Natural killer cell treated with Interleukin-12 subunit alpha and Interleukin-12 subunit beta and Interleukin-15 and Interleukin-18, amount 100 ng/mL, for 72 hours (primary cell): ENCODE data around the gene GCSAML. TPM values are rescaled to one million over a fixed set of nuclear protein-coding genes. Genes with fewer than 3 reads are reported as not detected.

Experiments
- ATAC-seq, 2 donors: fragments of 150-1000 bp; cut with Tn5 transposase in 1 of 2; sonication (Bioruptor Pico), chemical (Tn5 transposase) in 1 of 2; 2 replicates each; pipeline ENCODE4 v1.10.0; 2021
- DNase-seq: peaks from one replicate; pipeline ENCODE4 v3.0.0; 2022; ENCODE audit warnings: low spot score
- H3K27ac Mint-ChIP-seq, 2 donors: 1 replicate in 1 of 2; 2 replicates in 1 of 2; pipeline ENCODE4 v1.8.0; 2022; ENCODE audit warnings: mixed read lengths in 2 of 2, mild to moderate bottlenecking in 1 of 2, moderate library complexity in 1 of 2
- H3K27me3 Mint-ChIP-seq, 2 donors: 1 replicate in 1 of 2; 2 replicates in 1 of 2; pipeline ENCODE4 v1.8.0; 2022; ENCODE audit warnings: mixed read lengths in 2 of 2
- H3K36me3 Mint-ChIP-seq: one replicate; pipeline ENCODE4 v1.8.0; 2022; ENCODE audit warnings: mixed read lengths
- H3K4me1 Mint-ChIP-seq, 2 donors: 1 replicate in 1 of 2; 2 replicates in 1 of 2; pipeline ENCODE4 v1.8.0; 2022; ENCODE audit warnings: low read depth in 2 of 2, mixed read lengths in 2 of 2, mild to moderate bottlenecking in 1 of 2
- H3K4me3 Mint-ChIP-seq: one replicate; pipeline ENCODE4 v1.8.0; 2022; ENCODE audit warnings: mixed read lengths
- H3K9me3 Mint-ChIP-seq: 2 replicates; pipeline ENCODE4 v1.8.0; 2022; ENCODE audit warnings: mixed read lengths
- total RNA-seq, 2 donors: library from RNA; stranded (reverse); gene quantifications; one replicate each; pipeline ENCODE4 v1.2.3, GENCODE V29; 2022

The GCSAML gene
- total RNA-seq, 2 donors from 2014 or later = 0.57 to 3.3 TPM

DNA sequence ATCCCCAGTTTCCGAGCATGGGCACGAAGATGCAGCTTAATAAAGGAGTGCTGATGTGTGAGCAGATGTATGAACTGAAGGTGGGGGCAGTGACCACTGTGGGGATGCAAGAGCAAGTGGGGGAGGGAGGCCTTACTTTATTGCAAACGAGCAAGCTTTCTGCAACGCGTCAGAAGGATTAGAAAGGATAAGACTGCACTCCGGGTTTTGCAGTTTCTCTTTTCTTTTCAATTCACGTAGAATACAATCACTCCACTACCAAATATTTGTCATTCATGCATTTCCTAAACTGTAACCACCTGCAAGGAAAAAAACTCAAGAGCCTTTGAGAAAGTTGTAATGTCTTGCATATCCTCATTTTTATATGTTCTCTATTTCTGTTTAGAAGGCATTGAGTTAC is 8.4 kb upstream of the GCSAML start:
- Mint-ChIP-seq H3K27me3 (peaks cover 13% of the 10 kb centered on the region in 2 donors), H3K36me3 (no peaks in the 10 kb centered on the region), H3K4me3 (no peak overlapping the region), H3K4me1 (peaks cover 0 to 4% of the 10 kb centered on the region in 2 donors), H3K27ac (peak overlapping the region in 1 of 2 donors; percentile 18), H3K9me3 (no peaks in the 10 kb centered on the region)
- DNase-seq (no peak), ATAC-seq (no peak)

DNA sequence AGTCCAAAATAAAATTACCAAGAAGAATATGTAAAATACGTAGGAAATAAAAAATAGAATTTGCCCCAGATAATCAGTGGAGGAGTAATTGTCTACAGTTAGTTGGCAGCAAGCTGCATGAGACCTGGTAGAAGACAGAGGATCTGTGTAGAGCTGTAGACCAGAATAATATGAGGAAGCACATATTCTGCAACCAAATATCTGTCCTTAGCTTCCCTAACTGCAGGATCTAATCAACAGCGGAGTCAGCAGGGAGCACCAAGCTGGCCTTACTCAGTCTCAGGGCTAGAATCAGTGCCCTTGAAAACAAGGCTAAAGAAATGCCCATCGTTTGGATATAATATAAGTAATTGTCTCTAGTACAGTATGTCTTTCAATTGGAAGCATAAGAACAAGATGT is 6.1 kb upstream of the GCSAML start:
- DNase-seq (no peak), ATAC-seq (no peak)
- Mint-ChIP-seq H3K27me3 (peaks cover 12 to 13% of the 10 kb centered on the region in 2 donors), H3K9me3 (no peaks in the 10 kb centered on the region), H3K4me1 (peaks cover 0 to 4% of the 10 kb centered on the region in 2 donors), H3K36me3 (no peaks in the 10 kb centered on the region), H3K27ac (no peak overlapping the region), H3K4me3 (no peak overlapping the region)

DNA sequence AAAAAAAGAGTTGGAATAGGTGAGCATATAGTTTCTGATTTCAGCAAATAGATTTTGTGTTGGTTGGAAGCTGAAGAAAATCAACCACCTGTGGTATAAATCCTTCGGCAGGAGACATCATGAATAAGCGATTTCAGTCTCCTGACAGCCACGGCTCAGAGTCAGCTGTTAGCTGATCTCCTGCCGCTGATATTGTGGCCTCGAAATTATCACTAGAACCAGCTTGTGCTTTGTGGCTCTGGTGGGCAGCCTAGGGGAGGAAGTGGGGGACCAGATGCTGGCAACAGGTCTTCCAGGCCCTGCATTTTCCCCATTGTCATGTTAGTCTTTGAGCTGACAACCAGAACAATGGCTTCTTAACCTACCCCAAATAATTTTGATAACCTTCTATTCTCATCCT is 842 bp upstream of the GCSAML start:
- Mint-ChIP-seq H3K4me1 (peaks cover 7 to 13% of the 10 kb centered on the region in 2 donors), H3K27ac (peak overlapping the region in 1 of 2 donors; percentile 53), H3K36me3 (no peaks in the 10 kb centered on the region), H3K27me3 (peaks cover 17% of the 10 kb centered on the region in 2 donors), H3K9me3 (no peaks in the 10 kb centered on the region), H3K4me3 (peak overlapping the region; percentile 69)
- DNase-seq = no peak
- ATAC-seq = peak in 1 of 2 donors; percentile 64

DNA sequence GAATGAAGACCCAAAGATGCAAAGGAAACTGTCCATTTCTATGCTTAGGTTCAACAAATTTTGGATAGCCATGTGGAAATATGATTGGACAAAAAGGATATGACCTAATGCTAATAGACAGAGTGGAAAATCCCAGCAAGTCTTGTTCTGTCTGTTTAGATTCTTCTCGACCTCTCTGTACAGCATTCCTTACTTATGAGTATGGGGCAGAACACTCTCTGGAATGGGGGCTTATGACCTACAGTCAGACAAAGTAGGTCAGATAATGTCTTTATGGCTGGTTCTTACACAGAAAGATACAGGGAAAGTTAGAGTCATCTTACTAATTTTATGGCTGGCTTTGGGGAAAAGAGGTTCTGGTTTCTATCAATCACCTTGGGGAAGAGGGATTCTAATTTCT is 2.8 kb downstream of the GCSAML start:
- DNase-seq = no peak
- Mint-ChIP-seq H3K36me3 (no peaks in the 10 kb centered on the region), H3K9me3 (no peaks in the 10 kb centered on the region), H3K4me1 (peaks cover 7 to 13% of the 10 kb centered on the region in 2 donors), H3K4me3 (peak overlapping the region; percentile 14), H3K27me3 (peaks cover 13 to 17% of the 10 kb centered on the region in 2 donors), H3K27ac (no peak overlapping the region)
- ATAC-seq = no peak

DNA sequence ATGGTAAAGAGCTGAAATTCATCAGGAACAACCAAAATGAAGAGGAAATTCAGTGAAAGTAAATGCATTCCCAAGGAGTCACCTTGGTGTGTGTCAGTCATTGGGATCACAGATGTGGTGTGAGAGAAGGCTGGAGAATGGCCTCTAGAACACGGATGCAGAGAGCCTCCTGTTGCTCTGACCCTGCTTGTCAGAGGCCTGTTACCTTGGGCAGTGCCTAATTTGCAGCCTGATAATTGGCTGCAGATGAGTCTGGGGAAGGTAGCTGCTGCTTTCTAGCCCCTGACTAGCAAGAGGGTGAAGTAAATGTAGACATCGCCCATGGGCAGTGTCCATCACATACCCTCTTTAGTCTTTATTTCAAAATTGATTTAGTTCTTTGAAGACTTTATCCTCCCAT is 3.3 kb downstream of the GCSAML start:
- peaks cover 7 to 13% of the 10 kb centered on the region in 2 donors for H3K4me1 Mint-ChIP-seq
- H3K27ac Mint-ChIP-seq = no peak overlapping the region
- H3K4me3 Mint-ChIP-seq = peak overlapping the region; percentile 14
- no peaks in the 10 kb centered on the region for H3K9me3 Mint-ChIP-seq
- ATAC-seq (peak; percentile 55), DNase-seq (no peak)
- peaks cover 13 to 22% of the 10 kb centered on the region in 2 donors for H3K27me3 Mint-ChIP-seq
- no peaks in the 10 kb centered on the region for H3K36me3 Mint-ChIP-seq

DNA sequence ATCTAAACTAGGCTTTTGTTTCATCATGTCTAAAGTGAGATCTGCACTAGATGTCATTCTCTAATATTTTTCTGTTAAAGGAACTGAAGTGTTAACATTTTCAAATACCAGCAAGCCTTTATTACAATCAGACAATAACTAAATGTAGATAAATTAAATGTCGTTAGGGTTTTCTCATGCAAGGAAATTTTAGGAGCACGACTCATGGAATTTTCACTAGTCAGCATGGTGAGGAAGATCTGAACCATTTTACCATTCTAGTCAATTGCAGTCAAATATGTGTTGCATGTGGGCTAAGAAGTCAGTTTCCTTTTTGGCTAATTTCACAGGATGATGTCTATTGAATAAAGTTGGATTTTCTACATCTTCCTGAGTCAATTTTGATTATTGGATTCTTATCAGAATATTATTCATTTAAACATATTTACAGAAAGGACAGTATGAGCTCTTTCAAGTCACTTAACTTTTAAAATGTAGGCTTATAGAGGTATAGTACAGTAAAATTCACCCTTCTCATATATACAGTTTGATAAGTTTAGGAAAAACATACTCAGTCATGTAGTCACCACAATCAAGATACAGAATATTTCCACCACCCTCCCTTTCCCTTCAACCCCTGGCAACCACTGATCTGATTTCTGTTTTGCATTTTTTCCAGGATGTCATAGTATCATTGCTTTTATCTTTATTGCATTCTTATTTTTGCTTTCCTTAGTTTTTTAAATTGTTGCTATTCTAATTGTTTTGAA is 9.2 kb downstream of the GCSAML start:
- DNase-seq = no peak
- Mint-ChIP-seq H3K27ac (no peak overlapping the region), H3K4me3 (no peak overlapping the region), H3K36me3 (no peaks in the 10 kb centered on the region), H3K9me3 (no peaks in the 10 kb centered on the region), H3K27me3 (peaks cover 0 to 8% of the 10 kb centered on the region in 2 donors), H3K4me1 (no peaks in the 10 kb centered on the region)
- no peak for ATAC-seq

DNA sequence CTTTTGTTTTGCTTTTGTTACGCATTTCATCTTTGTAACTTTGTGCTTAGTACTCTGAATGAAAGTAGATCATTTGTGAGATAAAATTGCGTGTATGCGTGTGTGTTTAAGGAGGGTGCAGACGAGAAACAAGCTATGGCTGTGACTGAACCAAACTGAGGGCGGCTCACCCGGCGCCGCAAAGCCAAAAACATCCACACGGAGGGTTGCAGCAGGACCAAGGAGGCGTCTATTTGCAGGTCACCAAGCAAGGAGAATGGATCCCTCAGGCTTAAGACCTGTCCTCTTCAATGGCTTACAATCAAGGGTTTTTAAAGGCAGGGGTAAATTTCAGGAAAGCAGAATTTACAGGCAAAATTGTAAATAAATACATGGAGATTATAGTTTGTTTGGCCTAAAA is 12.8 kb downstream of the GCSAML start:
- peak overlapping the region; percentile 5 for H3K4me3 Mint-ChIP-seq
- no peaks in the 10 kb centered on the region for H3K4me1 Mint-ChIP-seq
- peaks cover 0 to 8% of the 10 kb centered on the region in 2 donors for H3K27me3 Mint-ChIP-seq
- ATAC-seq = no peak
- no peaks in the 10 kb centered on the region for H3K36me3 Mint-ChIP-seq
- no peak for DNase-seq
- no peaks in the 10 kb centered on the region for H3K9me3 Mint-ChIP-seq
- H3K27ac Mint-ChIP-seq = no peak overlapping the region

DNA sequence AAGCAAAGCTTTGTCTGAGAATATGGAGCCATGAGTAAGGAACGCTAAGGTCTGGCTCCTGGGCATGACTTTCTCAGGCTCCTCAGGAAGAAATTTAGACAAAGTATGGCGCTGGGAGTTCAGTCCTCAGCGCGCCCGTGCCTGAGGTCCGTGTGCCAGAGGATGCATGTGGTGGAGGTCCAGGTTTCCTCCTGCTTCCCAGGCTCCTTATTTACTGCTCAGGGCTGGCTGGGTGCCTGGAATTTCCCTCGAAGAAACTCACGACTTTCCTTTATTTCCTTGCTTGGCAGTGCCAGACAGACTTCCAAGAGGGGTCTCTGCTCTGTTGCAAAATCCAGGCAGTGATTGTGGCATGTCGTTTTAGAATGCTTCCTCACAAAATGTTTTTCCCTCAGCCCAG is 13.3 kb downstream of the GCSAML start:
- Mint-ChIP-seq H3K4me1 (no peaks in the 10 kb centered on the region), H3K27me3 (peaks cover 0 to 3% of the 10 kb centered on the region in 2 donors), H3K9me3 (no peaks in the 10 kb centered on the region), H3K4me3 (no peak overlapping the region), H3K27ac (no peak overlapping the region), H3K36me3 (no peaks in the 10 kb centered on the region)
- no peak for ATAC-seq
- no peak for DNase-seq

DNA sequence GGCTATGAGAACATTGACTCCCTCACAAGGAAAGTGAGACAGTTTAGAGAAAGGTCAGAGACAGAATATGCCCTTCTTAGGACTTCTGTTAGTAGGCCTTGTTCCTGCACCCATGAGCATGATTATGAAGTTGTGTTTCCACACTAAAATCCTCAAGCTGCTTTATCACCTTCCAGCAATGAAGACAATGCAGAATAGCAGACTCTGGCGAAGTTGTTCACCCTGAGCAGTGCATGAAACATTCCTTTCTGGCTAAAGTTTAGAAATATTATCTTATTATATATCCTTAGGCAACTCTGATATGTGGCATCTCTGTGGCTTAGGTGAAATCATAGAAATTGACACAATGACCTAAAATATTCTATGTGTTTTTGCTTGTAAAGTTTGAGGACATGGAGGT is 25.3 kb downstream of the GCSAML start:
- Mint-ChIP-seq H3K36me3 (peaks cover 4% of the 10 kb centered on the region), H3K27ac (no peak overlapping the region), H3K4me1 (peaks cover 0 to 3% of the 10 kb centered on the region in 2 donors), H3K9me3 (peaks cover 13% of the 10 kb centered on the region), H3K4me3 (no peak overlapping the region), H3K27me3 (peaks cover 0 to 13% of the 10 kb centered on the region in 2 donors)
- ATAC-seq = no peak
- no peak for DNase-seq

DNA sequence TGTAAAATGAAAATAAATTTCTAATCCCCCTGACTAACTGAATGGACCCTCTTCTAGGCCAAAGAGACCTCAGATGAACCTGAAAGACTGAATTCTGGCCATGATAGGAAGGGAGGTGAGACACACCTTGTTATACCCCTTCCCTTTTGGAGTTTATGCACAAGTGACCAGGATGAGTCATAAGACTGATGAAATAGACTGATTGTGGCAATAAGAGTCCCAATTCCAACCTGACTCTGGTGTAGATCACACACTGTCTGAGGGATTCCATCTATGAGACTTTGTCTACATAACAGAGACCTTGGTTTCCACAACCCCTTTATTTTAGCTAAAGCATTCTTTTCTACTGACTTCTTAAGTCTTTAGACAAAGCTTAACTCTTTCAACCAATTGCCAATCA is 25.7 kb downstream of the GCSAML start:
- no peak for DNase-seq
- H3K27me3 Mint-ChIP-seq = peaks cover 0 to 13% of the 10 kb centered on the region in 2 donors
- no peak overlapping the region for H3K27ac Mint-ChIP-seq
- ATAC-seq = no peak
- peaks cover 4% of the 10 kb centered on the region for H3K36me3 Mint-ChIP-seq
- no peak overlapping the region for H3K4me3 Mint-ChIP-seq
- H3K4me1 Mint-ChIP-seq = peaks cover 0 to 3% of the 10 kb centered on the region in 2 donors
- H3K9me3 Mint-ChIP-seq = peaks cover 13% of the 10 kb centered on the region

DNA sequence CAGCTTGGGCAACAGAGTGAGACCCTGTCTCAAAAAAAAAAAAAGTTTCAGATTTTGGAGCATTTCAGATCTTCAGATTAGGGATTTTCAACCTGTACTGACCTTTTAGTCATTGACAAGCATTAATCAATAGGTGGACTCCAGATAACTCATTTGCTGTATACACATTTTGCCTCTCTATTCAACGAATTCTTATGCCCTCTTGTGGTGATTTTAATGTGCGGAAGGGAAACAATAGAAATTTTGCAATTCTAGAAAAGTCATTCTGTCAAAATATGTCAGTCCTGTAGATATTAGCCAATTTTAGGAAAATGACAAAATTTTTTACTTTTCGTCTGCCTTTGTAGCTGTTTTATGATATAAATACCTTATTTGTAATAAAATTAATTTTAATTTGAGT is 27.6 kb downstream of the GCSAML start:
- Mint-ChIP-seq H3K4me1 (peaks cover 0 to 3% of the 10 kb centered on the region in 2 donors), H3K27me3 (peaks cover 0 to 7% of the 10 kb centered on the region in 2 donors), H3K27ac (no peak overlapping the region), H3K4me3 (no peak overlapping the region), H3K9me3 (peaks cover 3% of the 10 kb centered on the region), H3K36me3 (no peaks in the 10 kb centered on the region)
- DNase-seq = no peak
- ATAC-seq = no peak

DNA sequence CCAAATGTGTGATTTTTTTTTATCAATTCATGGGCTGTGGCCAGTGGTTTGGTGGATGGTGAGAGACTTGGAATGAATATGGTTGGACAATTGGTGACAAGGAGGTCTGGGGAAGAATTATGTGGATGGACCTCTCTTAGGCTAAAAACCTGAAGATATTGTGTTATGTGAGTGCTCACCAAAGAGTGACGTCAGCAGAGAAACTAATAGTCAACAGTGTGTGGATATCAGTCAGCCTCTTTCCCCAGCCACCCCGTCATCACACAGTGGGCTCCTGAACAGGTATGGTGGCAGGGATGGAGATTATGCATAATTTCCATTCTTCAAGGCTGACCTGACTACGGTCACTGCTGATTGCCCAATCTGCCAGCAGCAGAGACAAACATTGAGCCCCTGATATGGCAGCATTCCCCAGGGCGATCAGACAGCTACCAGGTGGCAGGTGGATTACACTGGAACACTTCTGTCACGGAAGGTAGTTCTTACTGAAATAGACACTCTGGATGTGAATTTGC is 30.1 kb downstream of the GCSAML start:
- H3K9me3 Mint-ChIP-seq = no peaks in the 10 kb centered on the region
- no peaks in the 10 kb centered on the region for H3K27me3 Mint-ChIP-seq
- no peak for ATAC-seq
- no peak overlapping the region for H3K27ac Mint-ChIP-seq
- H3K36me3 Mint-ChIP-seq = no peaks in the 10 kb centered on the region
- no peak for DNase-seq
- no peak overlapping the region for H3K4me3 Mint-ChIP-seq
- no peaks in the 10 kb centered on the region for H3K4me1 Mint-ChIP-seq

DNA sequence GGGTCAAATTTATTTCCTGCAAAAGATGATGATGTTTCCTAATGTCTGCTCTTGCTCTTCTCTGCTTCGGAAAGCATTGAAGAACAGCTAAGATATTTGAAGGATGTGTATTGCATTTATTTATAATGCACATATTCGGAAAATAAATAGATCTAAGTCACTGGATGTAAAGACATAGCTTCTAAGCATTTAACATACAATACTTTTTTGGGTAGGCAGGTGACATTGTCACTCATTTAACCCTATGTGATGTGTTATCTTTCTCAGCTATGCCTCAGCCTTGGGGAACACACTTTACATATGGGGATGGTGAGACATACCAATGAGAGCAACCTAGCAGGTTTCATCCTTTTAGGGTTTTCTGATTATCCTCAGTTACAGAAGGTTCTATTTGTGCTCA is 39.1 kb downstream of the GCSAML start, which contains the start of gene OR2G2:
OR2G2 (plus strand) TSS at position 301 of the 400 bp plus-strand sequence; CDS start at position 301, 0 bp downstream.
- Mint-ChIP-seq H3K4me1 (no peaks in the 10 kb centered on the region), H3K27me3 (peaks cover 0 to 2% of the 10 kb centered on the region in 2 donors), H3K36me3 (no peaks in the 10 kb centered on the region), H3K27ac (no peak within 1 kb of the TSS), H3K9me3 (peaks cover 6% of the 10 kb centered on the region), H3K4me3 (no peak within 1 kb of the TSS)
- ATAC-seq = no peak
- DNase-seq = no peak

DNA sequence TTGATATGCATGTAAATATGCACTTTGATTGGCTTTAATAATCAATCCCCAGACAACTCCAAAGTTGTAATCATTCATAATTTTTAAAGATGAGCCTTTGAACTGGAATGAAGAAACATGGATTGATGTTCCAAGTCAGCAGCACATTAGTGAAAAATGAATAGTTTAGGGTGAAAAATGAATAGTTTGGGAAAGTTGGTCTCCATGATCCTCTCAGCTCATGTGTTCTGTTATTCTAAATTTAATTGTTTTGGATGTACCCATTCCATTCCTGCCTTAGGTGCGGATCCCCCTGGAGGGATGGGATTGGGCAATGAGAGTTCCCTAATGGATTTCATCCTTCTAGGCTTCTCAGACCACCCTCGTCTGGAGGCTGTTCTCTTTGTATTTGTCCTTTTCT is 56.4 kb downstream of the GCSAML start, which contains the start of gene OR2G3:
OR2G3 (plus strand) TSS at position 301 of the 400 bp plus-strand sequence; CDS start at position 301, 0 bp downstream.
- peaks cover 6% of the 10 kb centered on the region for H3K9me3 Mint-ChIP-seq
- H3K27me3 Mint-ChIP-seq = peaks cover 0 to 2% of the 10 kb centered on the region in 2 donors
- no peaks in the 10 kb centered on the region for H3K36me3 Mint-ChIP-seq
- no peak within 1 kb of the TSS for H3K4me3 Mint-ChIP-seq
- ATAC-seq (no peak), DNase-seq (no peak)
- H3K27ac Mint-ChIP-seq = no peak within 1 kb of the TSS
- no peaks in the 10 kb centered on the region for H3K4me1 Mint-ChIP-seq
